GM23338 (cell line): Measurements from ENCODE around the gene PACS2. TPM values are rescaled to one million over a fixed set of nuclear protein-coding genes. Genes with fewer than 3 reads are reported as not detected.

ENCODE experiments used
- ETS1 ChIP-seq: IDR thresholded peaks from 2 replicates; pipeline ENCODE4 v1.6.1; 2016; ENCODE audit warnings: antibody characterized with exemption
- EZH2phosphoT487 ChIP-seq: fragments of 200-600 bp; sonication (generic); IDR thresholded peaks from one replicate; pipeline ENCODE4 v1.8.1; 2018; ENCODE audit warnings: antibody characterized with exemption; ENCODE audit not compliant: unreplicated experiment
- REST ChIP-seq: IDR thresholded peaks from one replicate; pipeline ENCODE4 v1.6.1; 2018; ENCODE audit warnings: antibody characterized with exemption; ENCODE audit not compliant: unreplicated experiment
- ZNF462 ChIP-seq: fragments of 250-450 bp; sonication (Bioruptor Pico); IDR thresholded peaks from 2 replicates; pipeline ENCODE4 v1.5.0; 2020; ENCODE audit warnings: mild to moderate bottlenecking, moderate library complexity
- polyA plus RNA-seq: library from polyadenylated mRNA; unstranded; fragments of >200 nt; fragmentation: Nextera tagmentation; extraction: Ambion mirVana; gene quantifications from 2 replicates; pipeline ENCODE4 v1.2.1, GENCODE V29; 2016
- total RNA-seq: library from RNA; depleted of rRNA; stranded (reverse); fragments of >200 nt; shearing (Covaris generic); gene quantifications from 2 replicates; pipeline ENCODE4 v1.2.3, GENCODE V29; 2014

Gene PACS2
- total and polyA plus RNA-seq, 2 experiments from 2014 or later = 22.5 to 79.0 TPM

- TF ChIP-seq ZNF462 (CRISPR knock-in tag) = no peak
- no peak for TF ChIP-seq REST
- TF ChIP-seq ETS1 = no peak
- TF ChIP-seq EZH2phosphoT487 = no peak
Measured at GRCh38 chr14:105381446-105382342, 67.1 kb downstream of the PACS2 start (continued).
